HEK293 (cell line): ENCODE results near the gene PTGIS.

Source experiments
- CTCF ChIA-PET: fragments of 350-600 bp; formaldehyde crosslinking; extraction: SDS; loops from one replicate; lab custom pipeline; 2021; ENCODE audit warnings: antibody characterized with exemption; lab: Yijun Ruan, JAX
- POLR2A ChIA-PET: fragments of 300-600 bp; formaldehyde crosslinking; extraction: SDS; loops from one replicate; lab custom pipeline; 2020; ENCODE audit warnings: antibody characterized with exemption, inconsistent platforms; lab: Yijun Ruan, JAX
- H3K27ac ChIP-seq: fragments of 200-500 bp; sonication (Bioruptor generic); 2 replicates; pipeline ENCODE4 v1.5.1; 2014; ENCODE audit warnings: low read depth, low read length, control low read depth, inconsistent platforms; ENCODE audit errors: extremely low read depth
- H3K36me3 ChIP-seq, 2 experiments: fragments of 200-500 bp in 1 of 2; sonication (Bioruptor generic) in 1 of 2; 1 replicate in 1 of 2; 2 replicates in 1 of 2; pipeline ENCODE4 v1.5.1; 2014 to 2017; ENCODE audit warnings: inconsistent platforms in 2 of 2, low read length in 2 of 2; ENCODE audit not compliant: control insufficient read depth in 2 of 2, insufficient read depth in 1 of 2
- H3K4me1 ChIP-seq: fragments of 200-500 bp; sonication (Bioruptor generic); 2 replicates; pipeline ENCODE4 v1.5.1; 2014; ENCODE audit warnings: mild to moderate bottlenecking, low read length, inconsistent platforms; ENCODE audit not compliant: control insufficient read depth, insufficient read depth
- H3K4me3 ChIP-seq: 2 replicates; pipeline ENCODE4 v1.5.1; 2011; ENCODE audit warnings: low read depth, mild to moderate bottlenecking, control low read depth, low read length, moderate library complexity
- H3K9me3 ChIP-seq: fragments of 200-500 bp; sonication (Bioruptor generic); 2 replicates; pipeline ENCODE4 v1.5.1; 2014; ENCODE audit warnings: low read depth, low read length, inconsistent platforms; ENCODE audit not compliant: control insufficient read depth, insufficient read depth
- BCL11A ChIP-seq: fragments of 450-650 bp; formaldehyde crosslinking; IDR thresholded peaks from 2 replicates; pipeline ENCODE4 v1.5.1; 2016; ENCODE audit warnings: low read depth, missing biosample characterization, missing genetic modification characterization
- GFI1B ChIP-seq: fragments of 450-650 bp; formaldehyde crosslinking; IDR thresholded peaks from 2 replicates; pipeline ENCODE4 v1.5.1; 2016; ENCODE audit warnings: missing biosample characterization, missing genetic modification characterization
- HOXD13 ChIP-seq: sonication (generic); formaldehyde crosslinking; IDR thresholded peaks from 2 replicates; pipeline ENCODE4 v1.8.0; 2022; ENCODE audit warnings: missing genetic modification reagents, borderline replicate concordance
- KLF16 ChIP-seq: fragments of 450-650 bp; formaldehyde crosslinking; IDR thresholded peaks from 2 replicates; pipeline ENCODE4 v1.5.1; 2017; ENCODE audit warnings: missing biosample characterization, missing genetic modification characterization
- KLF7 ChIP-seq: fragments of 450-650 bp; formaldehyde crosslinking; IDR thresholded peaks from 2 replicates; pipeline ENCODE4 v1.5.1; 2016; ENCODE audit warnings: missing biosample characterization, missing genetic modification characterization, borderline replicate concordance
- RBAK ChIP-seq: fragments of 450-650 bp; formaldehyde crosslinking; IDR thresholded peaks from 2 replicates; pipeline ENCODE4 v1.5.1; 2016; ENCODE audit warnings: missing biosample characterization, missing genetic modification characterization
- SCRT2 ChIP-seq: fragments of 450-650 bp; formaldehyde crosslinking; IDR thresholded peaks from 2 replicates; pipeline ENCODE4 v1.5.1; 2016; ENCODE audit warnings: missing biosample characterization, missing genetic modification characterization
- ZBTB48 ChIP-seq: fragments of 450-650 bp; formaldehyde crosslinking; IDR thresholded peaks from 2 replicates; pipeline ENCODE4 v1.5.1; 2016; ENCODE audit warnings: missing biosample characterization, missing genetic modification characterization
- ZIC2 ChIP-seq: fragments of 450-650 bp; formaldehyde crosslinking; IDR thresholded peaks from 2 replicates; pipeline ENCODE4 v1.5.1; 2016; ENCODE audit warnings: missing biosample characterization, missing genetic modification characterization
- ZNF140 ChIP-seq: fragments of 450-650 bp; formaldehyde crosslinking; IDR thresholded peaks from 2 replicates; pipeline ENCODE4 v1.5.1; 2016; ENCODE audit warnings: missing biosample characterization, missing genetic modification characterization
- ZNF169 ChIP-seq: fragments of 450-650 bp; formaldehyde crosslinking; IDR thresholded peaks from 2 replicates; pipeline ENCODE4 v1.5.1; 2016; ENCODE audit warnings: missing biosample characterization, missing genetic modification characterization
- ZNF324 ChIP-seq: fragments of 450-650 bp; formaldehyde crosslinking; IDR thresholded peaks from 2 replicates; pipeline ENCODE4 v1.5.1; 2016; ENCODE audit warnings: missing biosample characterization, missing genetic modification characterization
- ZNF335 ChIP-seq: fragments of 450-650 bp; formaldehyde crosslinking; conservative IDR thresholded peaks from 2 replicates; pipeline ENCODE4 v1.5.1; 2016; ENCODE audit warnings: missing biosample characterization, missing genetic modification characterization
- ZNF341 ChIP-seq: fragments of 450-650 bp; formaldehyde crosslinking; IDR thresholded peaks from 2 replicates; pipeline ENCODE4; 2016; ENCODE audit warnings: low read depth, missing biosample characterization, missing genetic modification characterization
- ZNF350 ChIP-seq: fragments of 450-650 bp; formaldehyde crosslinking; IDR thresholded peaks from 2 replicates; pipeline ENCODE4 v1.5.0; 2017; ENCODE audit warnings: missing biosample characterization, mild to moderate bottlenecking, missing genetic modification characterization
- ZNF514 ChIP-seq: fragments of 450-650 bp; formaldehyde crosslinking; IDR thresholded peaks from 2 replicates; pipeline ENCODE4 v1.5.1; 2016; ENCODE audit warnings: missing biosample characterization, missing genetic modification characterization
- ZNF560 ChIP-seq: fragments of 450-650 bp; formaldehyde crosslinking; IDR thresholded peaks from 2 replicates; pipeline ENCODE4 v1.5.1; 2017; ENCODE audit warnings: missing biosample characterization, missing genetic modification characterization, borderline replicate concordance
- ZNF596 ChIP-seq: fragments of 450-650 bp; IDR thresholded peaks from 2 replicates; pipeline ENCODE4 v1.5.0; 2018; ENCODE audit warnings: missing biosample characterization, mild to moderate bottlenecking, missing genetic modification characterization, moderate library complexity
- ZNF600 ChIP-seq: fragments of 450-650 bp; formaldehyde crosslinking; IDR thresholded peaks from 2 replicates; pipeline ENCODE4 v1.5.1; 2016; ENCODE audit warnings: missing biosample characterization, missing genetic modification characterization
- ZNF623 ChIP-seq: fragments of 450-650 bp; formaldehyde crosslinking; IDR thresholded peaks from 2 replicates; pipeline ENCODE4 v1.5.1; 2016; ENCODE audit warnings: missing biosample characterization, missing genetic modification characterization
- ZNF670 ChIP-seq: fragments of 450-650 bp; formaldehyde crosslinking; IDR thresholded peaks from 2 replicates; pipeline ENCODE4 v1.5.1; 2016; ENCODE audit warnings: missing biosample characterization, missing genetic modification characterization, low read depth
- ZNF677 ChIP-seq: fragments of 450-650 bp; IDR thresholded peaks from 2 replicates; pipeline ENCODE4 v1.5.0; 2018; ENCODE audit warnings: missing biosample characterization, mild to moderate bottlenecking, missing genetic modification characterization, moderate library complexity
- ZNF76 ChIP-seq: fragments of 450-650 bp; formaldehyde crosslinking; IDR thresholded peaks from 2 replicates; pipeline ENCODE4; 2016; ENCODE audit warnings: low read depth, missing biosample characterization, missing genetic modification characterization, borderline replicate concordance
- ZNF830 ChIP-seq: fragments of 450-650 bp; IDR thresholded peaks from 2 replicates; pipeline ENCODE4 v1.5.0; 2018; ENCODE audit warnings: missing biosample characterization, missing genetic modification characterization, low read depth, mild to moderate bottlenecking, moderate library complexity
- ZNF837 ChIP-seq: fragments of 450-650 bp; formaldehyde crosslinking; IDR thresholded peaks from 2 replicates; pipeline ENCODE4 v1.5.1; 2016; ENCODE audit warnings: missing biosample characterization, missing genetic modification characterization
- TF ChIP-seq, protein P1 (sequence below): fragments of 450-650 bp; formaldehyde crosslinking; IDR thresholded peaks from 2 replicates; pipeline ENCODE4 v1.5.1; 2016; ENCODE audit warnings: missing biosample characterization, missing genetic modification characterization, low read depth
- TF ChIP-seq, protein P2 (sequence below): fragments of 450-650 bp; formaldehyde crosslinking; IDR thresholded peaks from 2 replicates; pipeline ENCODE4 v1.5.1; 2016; ENCODE audit warnings: missing biosample characterization, missing genetic modification characterization
- TF ChIP-seq, protein P3 (sequence below): fragments of 450-650 bp; formaldehyde crosslinking; IDR thresholded peaks from 2 replicates; pipeline ENCODE4; 2016; ENCODE audit warnings: missing biosample characterization, missing genetic modification characterization

The PTGIS gene

DNA sequence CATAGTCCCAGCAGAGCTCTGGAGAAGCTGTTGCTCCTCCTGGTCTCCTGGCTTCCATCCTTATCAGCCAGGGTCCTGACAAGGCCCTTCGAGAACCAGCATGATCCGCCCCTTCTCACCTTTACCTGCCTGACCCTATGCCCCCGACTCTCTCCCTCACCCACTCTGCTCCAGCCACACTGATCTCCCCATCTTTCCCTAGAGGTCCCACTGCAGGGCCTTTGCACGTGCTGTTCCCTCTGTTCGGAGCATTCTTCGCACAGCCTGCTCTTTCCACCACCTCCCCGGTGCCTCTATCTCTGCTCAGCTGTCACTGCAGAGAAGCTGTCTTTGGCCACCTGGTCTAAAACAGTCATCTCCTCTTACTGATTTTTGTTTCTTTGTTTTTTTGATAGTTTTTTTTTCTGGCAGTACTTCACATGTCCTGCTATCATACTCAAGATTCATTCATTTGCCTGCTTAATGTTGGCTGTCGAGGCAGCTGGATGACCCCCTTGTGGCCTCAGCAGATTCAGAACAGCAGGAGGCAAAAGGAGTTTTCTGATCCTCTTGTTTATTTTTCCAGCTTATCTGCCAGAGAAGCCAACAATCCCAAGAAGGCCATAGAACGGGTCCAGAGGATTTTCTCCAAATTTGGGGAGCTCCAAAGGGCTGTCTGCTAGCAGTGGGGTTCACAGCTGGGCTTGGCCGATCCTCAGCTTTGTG is 1.6 kb upstream of the PTGIS start:
- Histone ChIP-seq H3K27ac (no peak overlapping the region), H3K4me3 (no peak overlapping the region), H3K4me1 (no peaks in the 10 kb centered on the region), H3K9me3 (no peaks in the 10 kb centered on the region), H3K36me3 (no peaks in the 10 kb centered on the region)
- CTCF ChIA-PET: interaction anchor here (0.5 to 1.3 kb wide), 6 partner anchors 28 to 482 kb away, joined by 3 to 5 read pairs (median 3); no protein-coding TSS in a partner anchor
- POLR2A ChIA-PET: no interaction called here
- TF ChIP-seq ZNF623 (tag by site-specific recombination) (peak; percentile 99), ZIC2 (tag by site-specific recombination) (no peak), ZNF350 (tag by site-specific recombination) (no peak), GFI1B (tag by site-specific recombination) (no peak), ZNF677 (tag by site-specific recombination) (no peak), ZNF670 (no peak), KLF7 (tag by site-specific recombination) (no peak), ZNF341 (tag by site-specific recombination) (peak; percentile 90), ZNF600 (tag by site-specific recombination) (no peak), ZNF514 (tag by site-specific recombination) (no peak), ZNF169 (tag by site-specific recombination) (no peak), ZBTB48 (tag by site-specific recombination) (no peak), ZNF837 (no peak), ZNF560 (tag by site-specific recombination) (no peak), ZNF76 (tag by site-specific recombination) (no peak), ZNF324 (tag by site-specific recombination) (no peak), ZNF830 (tag by site-specific recombination) (no peak), ZNF335 (peak; percentile 57), SCRT2 (tag by site-specific recombination) (0 out of 2 replicates have a peak, but pooled peaks have one; percentile 12), KLF16 (tag by site-specific recombination) (peak; percentile 42; the same call in 1 of the 2 replicates), BCL11A (tag by site-specific recombination) (no peak), ZNF140 (tag by site-specific recombination) (no peak), HOXD13 (CRISPR knock-in tag) (no peak), RBAK (tag by site-specific recombination) (no peak), ZNF596 (tag by site-specific recombination) (no peak)
- TF ChIP-seq, protein P1, sequence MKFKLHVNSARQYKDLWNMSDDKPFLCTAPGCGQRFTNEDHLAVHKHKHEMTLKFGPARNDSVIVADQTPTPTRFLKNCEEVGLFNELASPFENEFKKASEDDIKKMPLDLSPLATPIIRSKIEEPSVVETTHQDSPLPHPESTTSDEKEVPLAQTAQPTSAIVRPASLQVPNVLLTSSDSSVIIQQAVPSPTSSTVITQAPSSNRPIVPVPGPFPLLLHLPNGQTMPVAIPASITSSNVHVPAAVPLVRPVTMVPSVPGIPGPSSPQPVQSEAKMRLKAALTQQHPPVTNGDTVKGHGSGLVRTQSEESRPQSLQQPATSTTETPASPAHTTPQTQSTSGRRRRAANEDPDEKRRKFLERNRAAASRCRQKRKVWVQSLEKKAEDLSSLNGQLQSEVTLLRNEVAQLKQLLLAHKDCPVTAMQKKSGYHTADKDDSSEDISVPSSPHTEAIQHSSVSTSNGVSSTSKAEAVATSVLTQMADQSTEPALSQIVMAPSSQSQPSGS (tag by site-specific recombination): no peak
- TF ChIP-seq, protein P2, sequence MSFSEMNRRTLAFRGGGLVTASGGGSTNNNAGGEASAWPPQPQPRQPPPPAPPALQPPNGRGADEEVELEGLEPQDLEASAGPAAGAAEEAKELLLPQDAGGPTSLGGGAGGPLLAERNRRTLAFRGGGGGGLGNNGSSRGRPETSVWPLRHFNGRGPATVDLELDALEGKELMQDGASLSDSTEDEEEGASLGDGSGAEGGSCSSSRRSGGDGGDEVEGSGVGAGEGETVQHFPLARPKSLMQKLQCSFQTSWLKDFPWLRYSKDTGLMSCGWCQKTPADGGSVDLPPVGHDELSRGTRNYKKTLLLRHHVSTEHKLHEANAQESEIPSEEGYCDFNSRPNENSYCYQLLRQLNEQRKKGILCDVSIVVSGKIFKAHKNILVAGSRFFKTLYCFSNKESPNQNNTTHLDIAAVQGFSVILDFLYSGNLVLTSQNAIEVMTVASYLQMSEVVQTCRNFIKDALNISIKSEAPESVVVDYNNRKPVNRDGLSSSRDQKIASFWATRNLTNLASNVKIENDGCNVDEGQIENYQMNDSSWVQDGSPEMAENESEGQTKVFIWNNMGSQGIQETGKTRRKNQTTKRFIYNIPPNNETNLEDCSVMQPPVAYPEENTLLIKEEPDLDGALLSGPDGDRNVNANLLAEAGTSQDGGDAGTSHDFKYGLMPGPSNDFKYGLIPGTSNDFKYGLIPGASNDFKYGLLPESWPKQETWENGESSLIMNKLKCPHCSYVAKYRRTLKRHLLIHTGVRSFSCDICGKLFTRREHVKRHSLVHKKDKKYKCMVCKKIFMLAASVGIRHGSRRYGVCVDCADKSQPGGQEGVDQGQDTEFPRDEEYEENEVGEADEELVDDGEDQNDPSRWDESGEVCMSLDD (tag by site-specific recombination): no peak
- TF ChIP-seq, protein P3, sequence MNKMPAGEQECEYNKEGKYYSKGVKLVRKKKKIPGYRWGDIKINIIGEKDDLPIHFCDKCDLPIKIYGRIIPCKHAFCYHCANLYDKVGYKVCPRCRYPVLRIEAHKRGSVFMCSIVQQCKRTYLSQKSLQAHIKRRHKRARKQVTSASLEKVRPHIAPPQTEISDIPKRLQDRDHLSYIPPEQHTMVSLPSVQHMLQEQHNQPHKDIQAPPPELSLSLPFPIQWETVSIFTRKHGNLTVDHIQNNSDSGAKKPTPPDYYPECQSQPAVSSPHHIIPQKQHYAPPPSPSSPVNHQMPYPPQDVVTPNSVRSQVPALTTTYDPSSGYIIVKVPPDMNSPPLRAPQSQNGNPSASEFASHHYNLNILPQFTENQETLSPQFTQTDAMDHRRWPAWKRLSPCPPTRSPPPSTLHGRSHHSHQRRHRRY (tag by site-specific recombination): no peak
